H1 (cell line): ENCODE data around the gene CNTNAP1. TPM values are rescaled to one million over a fixed set of nuclear protein-coding genes. Genes with fewer than 3 reads are reported as not detected.
A peak's percentile ranks its signal among the peaks of the same experiment; 100 is the strongest.

ENCODE experiments used
- CTCF ChIA-PET: fragments of 300-600 bp; sonication (Branson Sonifier 250); formaldehyde crosslinking; loops from one replicate; lab custom pipeline; 2021; ENCODE audit not compliant: partially characterized antibody; lab: Charles Lee
- POLR2A ChIA-PET: fragments of 300-600 bp; sonication (Branson Sonifier 250); formaldehyde crosslinking; loops from one replicate; lab custom pipeline; 2021; ENCODE audit warnings: inconsistent platforms; ENCODE audit not compliant: partially characterized antibody; lab: Charles Lee
- DNase-seq, 2 experiments: peaks; one replicate each; pipeline versions ENCODE4 v3.0.0 to v3.0.0-alpha.2; 2010 to 2022; ENCODE audit warnings: low spot score in 2 of 2, low read depth in 1 of 2, mixed read lengths in 1 of 2
- FAIRE-seq: peaks from 2 replicates; lab custom pipeline; 2011; peaks lifted over from hg19 to GRCh38; lab: Jason Lieb, UNC
- H2AFZ ChIP-seq: 2 replicates; pipeline ENCODE4 v1.8.1; 2012; ENCODE audit warnings: low read length, inconsistent platforms
- H2AK5ac ChIP-seq: 2 replicates; pipeline ENCODE4 v1.6.1; 2013; ENCODE audit warnings: low read depth, low read length
- H2BK120ac ChIP-seq: replicated peaks from 2 replicates; pipeline ENCODE3; 2013; ENCODE audit warnings: low read depth, low read length, inconsistent platforms
- H2BK12ac ChIP-seq: 2 replicates; pipeline ENCODE4 v1.6.1; 2013; ENCODE audit warnings: low read depth, low read length
- H2BK15ac ChIP-seq: 2 replicates; pipeline ENCODE4 v1.6.1; 2013; ENCODE audit warnings: low read length
- H2BK20ac ChIP-seq: 2 replicates; pipeline ENCODE4 v1.6.1; 2013; ENCODE audit warnings: low read length
- H2BK5ac ChIP-seq: 2 replicates; pipeline ENCODE4 v1.6.1; 2013; ENCODE audit warnings: low read depth, low read length
- H3K14ac ChIP-seq: 2 replicates; pipeline ENCODE4 v1.6.1; 2013; ENCODE audit warnings: inconsistent platforms; ENCODE audit not compliant: insufficient read length
- H3K18ac ChIP-seq: 2 replicates; pipeline ENCODE4 v1.6.1; 2013; ENCODE audit warnings: low read length; ENCODE audit errors: extremely low read depth
- H3K23ac ChIP-seq: 2 replicates; pipeline ENCODE4 v1.6.1; 2013; ENCODE audit warnings: inconsistent platforms; ENCODE audit not compliant: insufficient read length
- H3K23me2 ChIP-seq: 2 replicates; pipeline ENCODE4 v1.6.1; 2013; ENCODE audit warnings: low read depth, low read length
- H3K27ac ChIP-seq: 2 replicates; pipeline ENCODE4 v1.6.1; 2011; ENCODE audit warnings: low read depth, low read length, inconsistent platforms
- H3K27me3 ChIP-seq, 4 experiments: replicated peaks in 1 of 4; 1 replicate in 1 of 4; 2 replicates in 3 of 4; pipeline versions ENCODE4 v1.6.1 to v1.8.1; 2011 to 2013; ENCODE audit warnings: low read length in 3 of 4, mild to moderate bottlenecking in 3 of 4, inconsistent platforms in 2 of 4, mixed read lengths in 2 of 4, moderate library complexity in 1 of 4; ENCODE audit not compliant: control insufficient read depth in 3 of 4, insufficient read depth in 3 of 4; ENCODE audit errors: extremely low read depth in 1 of 4
- H3K36me3 ChIP-seq, 4 experiments: 2 replicates each; pipeline versions ENCODE4 v1.6.1 to v1.8.1; 2011 to 2013; ENCODE audit warnings: mild to moderate bottlenecking in 4 of 4, low read length in 3 of 4, moderate library complexity in 2 of 4, control low read depth in 1 of 4, inconsistent platforms in 1 of 4; ENCODE audit not compliant: insufficient read depth in 4 of 4, control insufficient read depth in 2 of 4
- H3K4ac ChIP-seq: replicated peaks from 2 replicates; pipeline ENCODE3; 2013; ENCODE audit warnings: low read length, low read depth, mixed read lengths, inconsistent platforms; ENCODE audit not compliant: insufficient read length
- H3K4me1 ChIP-seq, 4 experiments: replicated peaks in 1 of 4; 1 replicate in 1 of 4; 2 replicates in 3 of 4; pipeline versions ENCODE4 v1.6.1 to v1.8.1; 2011 to 2013; ENCODE audit warnings: low read length in 3 of 4, inconsistent platforms in 2 of 4, mixed read lengths in 1 of 4; ENCODE audit not compliant: insufficient read depth in 4 of 4, control insufficient read depth in 3 of 4
- H3K4me2 ChIP-seq, 2 experiments: 2 replicates each; pipeline versions ENCODE4 v1.6.1 to v1.8.1; 2011 to 2013; ENCODE audit warnings: low read depth in 2 of 2, low read length in 2 of 2, control low read depth in 1 of 2, inconsistent platforms in 1 of 2, mild to moderate bottlenecking in 1 of 2; ENCODE audit not compliant: insufficient read depth in 1 of 2
- H3K4me3 ChIP-seq, 4 experiments: fragments of 200-600, 300-600 bp in 1 of 4; sonication (generic), shearing (Covaris generic), sonication (Bioruptor Twin) in 1 of 4; 2 replicates each; pipeline versions ENCODE4 v1.5.1 to v1.8.1; 2011 to 2016; ENCODE audit warnings: low read length in 4 of 4, low read depth in 3 of 4, control low read depth in 2 of 4, inconsistent platforms in 2 of 4, mild to moderate bottlenecking in 2 of 4, mixed read lengths in 1 of 4, moderate library complexity in 1 of 4; ENCODE audit not compliant: insufficient read depth in 2 of 4; ENCODE audit errors: extremely low read depth in 1 of 4
- H3K56ac ChIP-seq: replicated peaks from 2 replicates; pipeline ENCODE3; 2013; ENCODE audit warnings: low read depth, mild to moderate bottlenecking, mixed read lengths, low read length, inconsistent platforms; ENCODE audit not compliant: insufficient read length
- H3K79me1 ChIP-seq: 2 replicates; pipeline ENCODE4 v1.6.1; 2013; ENCODE audit warnings: low read depth, low read length, control low read depth
- H3K79me2 ChIP-seq, 2 experiments: 2 replicates each; pipeline versions ENCODE4 v1.6.1 to v1.8.1; 2012 to 2013; ENCODE audit warnings: low read length in 2 of 2, mild to moderate bottlenecking in 2 of 2, inconsistent platforms in 1 of 2; ENCODE audit not compliant: insufficient read depth in 2 of 2, control insufficient read depth in 1 of 2
- H3K9ac ChIP-seq, 4 experiments: replicated peaks in 1 of 4; 1 replicate in 1 of 4; 2 replicates in 3 of 4; pipeline versions ENCODE4 v1.6.1 to v1.8.1; 2011 to 2013; ENCODE audit warnings: low read depth in 3 of 4, low read length in 3 of 4, control low read depth in 2 of 4, mild to moderate bottlenecking in 2 of 4, moderate library complexity in 2 of 4, inconsistent platforms in 1 of 4; ENCODE audit errors: extremely low read depth in 1 of 4
- H3K9me3 ChIP-seq, 2 experiments: 2 replicates each; pipeline versions ENCODE4 v1.6.1 to v1.8.1; 2012 to 2013; ENCODE audit warnings: mild to moderate bottlenecking in 2 of 2, moderate library complexity in 2 of 2, control low read depth in 1 of 2, inconsistent platforms in 1 of 2, low read depth in 1 of 2, low read length in 1 of 2, mixed read lengths in 1 of 2; ENCODE audit not compliant: insufficient read depth in 2 of 2
- H4K20me1 ChIP-seq, 2 experiments: replicated peaks in 1 of 2; 2 replicates each; pipeline versions ENCODE3 to v1.8.1; 2011 to 2013; ENCODE audit warnings: inconsistent platforms in 2 of 2, low read length in 2 of 2, mild to moderate bottlenecking in 1 of 2; ENCODE audit not compliant: insufficient read depth in 2 of 2, control insufficient read depth in 1 of 2
- H4K5ac ChIP-seq: 2 replicates; pipeline ENCODE4 v1.6.1; 2013; ENCODE audit warnings: low read length, low read depth, mixed read lengths, inconsistent platforms; ENCODE audit not compliant: insufficient read length
- H4K8ac ChIP-seq: 2 replicates; pipeline ENCODE4 v1.8.0; 2013; ENCODE audit warnings: mild to moderate bottlenecking, moderate library complexity, low read length, inconsistent platforms; ENCODE audit not compliant: insufficient read depth; ENCODE audit errors: extremely low read depth
- H4K91ac ChIP-seq: replicated peaks from 2 replicates; pipeline ENCODE3; 2013; ENCODE audit warnings: low read length, mixed read lengths, inconsistent platforms; ENCODE audit not compliant: insufficient read length
- BACH1 ChIP-seq: IDR thresholded peaks from 2 replicates; pipeline ENCODE4 v1.6.1; 2012; ENCODE audit warnings: low read length, improper control_type of control experiment
- EGR1 ChIP-seq: IDR thresholded peaks from 2 replicates; pipeline ENCODE4 v1.6.1; 2011; ENCODE audit warnings: low read depth, low read length, borderline replicate concordance
- EP300 ChIP-seq, 2 experiments: IDR thresholded peaks; 1 replicate in 1 of 2; 2 replicates in 1 of 2; pipeline ENCODE4 v1.6.1; 2011 to 2012; ENCODE audit warnings: low read depth in 2 of 2, low read length in 2 of 2, mild to moderate bottlenecking in 2 of 2, borderline replicate concordance in 1 of 2, inconsistent platforms in 1 of 2, moderate library complexity in 1 of 2
- NRF1 ChIP-seq: IDR thresholded peaks from 2 replicates; pipeline ENCODE4 v1.6.1; 2011; ENCODE audit warnings: mild to moderate bottlenecking, low read depth, low read length, improper control_type of control experiment
- SIN3A ChIP-seq, 2 experiments: IDR thresholded peaks in 1 of 2; conservative IDR thresholded peaks in 1 of 2; 2 replicates each; pipeline ENCODE4 v1.6.1; 2011 to 2012; ENCODE audit warnings: low read length in 2 of 2, improper control_type of control experiment in 1 of 2, low read depth in 1 of 2, mild to moderate bottlenecking in 1 of 2
- SRF ChIP-seq: IDR thresholded peaks from 2 replicates; pipeline ENCODE4 v1.6.1; 2011; ENCODE audit warnings: mild to moderate bottlenecking, low read depth, low read length, moderate library complexity
- WGBS, 2 experiments: shearing (Covaris generic) in 1 of 2; methylation state at CpG; one replicate each; pipeline versions ENCODE4 v1.1.6 to v1.1.7; 2013 to 2015; ENCODE audit warnings: low lambda C conversion rate in 2 of 2, mixed read lengths in 2 of 2, inconsistent platforms in 1 of 2, low coverage in 1 of 2, missing lambda C conversion rate in 1 of 2; ENCODE audit not compliant: insufficient replicate concordance in 2 of 2, insufficient coverage in 1 of 2, insufficient read length in 1 of 2; ENCODE audit errors: extremely low coverage in 1 of 2, missing lambda C conversion rate in 1 of 2; 5-methylcytosine and 5-hydroxymethylcytosine counted together
- long read RNA-seq, 2 experiments: library from RNA in 1 of 2; library from capped mRNA in 1 of 2; stranded (forward); transcript quantifications; one replicate each; pipeline ENCODE4 v2.0.0, GENCODE V29; 2021; ENCODE audit warnings: inconsistent platforms in 1 of 2
- polyA minus RNA-seq, 3 experiments: library from RNA; depleted of rRNA, polyadenylated mRNA; stranded (reverse); fragments of >200 nt; gene quantifications; 1 replicate in 2 of 3; 2 replicates in 1 of 3; pipeline ENCODE4 v1.2.3, GENCODE V29; 2011
- polyA plus RNA-seq, 7 experiments: library from polyadenylated mRNA; depleted of rRNA in 3 of 7; stranded (reverse) in 5 of 7; unstranded in 2 of 7; fragments of >200 nt in 5 of 7; fragments of 200-250 nt in 2 of 7; gene quantifications; 1 replicate in 5 of 7; 2 replicates in 1 of 7; 4 replicates in 1 of 7; pipeline versions ENCODE4 v1.2.1 to v1.2.3, GENCODE V29; 2011 to 2013; ENCODE audit warnings: missing spikeins in 2 of 7, mixed read lengths in 2 of 7
- total RNA-seq: library from RNA; stranded (reverse); fragmentation: NEBNext Ultra II Directional; extraction: Animal tissue kit (Norgen Biotek cat#: 25700); gene quantifications from 2 replicates; pipeline ENCODE4 v1.2.1, GENCODE V29; 2021
- TF ChIP-seq, protein P1 (sequence below): IDR thresholded peaks from 2 replicates; pipeline ENCODE4 v1.6.1; 2011; ENCODE audit warnings: low read depth, mild to moderate bottlenecking, low read length; ENCODE audit not compliant: insufficient read depth

The CNTNAP1 gene
- total RNA-seq (4.7 and 5.2 TPM in 2 replicates), polyA plus RNA-seq (2011; rRNA removed) (10.0 and 13.5 TPM in 2 replicates), polyA minus RNA-seq (2011; rRNA and poly(A)+ RNA removed) (7.6 and 8.9 TPM in 2 replicates)
- polyA plus RNA-seq (2011; cell fraction: cytosol; rRNA removed) = 8.8 TPM
- 44.1 TPM for polyA plus RNA-seq (2011; cell fraction: nucleus; rRNA removed)
- polyA plus RNA-seq (2012, experiment 1 of 2) = 9.1 to 13.8 TPM (median 11.5 TPM) in 4 replicates
- 6.8 TPM for polyA plus RNA-seq (2012, experiment 2 of 2)
- 4.0 TPM for polyA plus RNA-seq (2013, experiment 1 of 2)
- polyA plus RNA-seq (2013, experiment 2 of 2) = 3.4 TPM
- polyA minus RNA-seq (2011; cell fraction: cytosol; rRNA and poly(A)+ RNA removed) = 4.9 TPM
- polyA minus RNA-seq (2011; cell fraction: nucleus; rRNA and poly(A)+ RNA removed) = 8.2 TPM
- long read RNA-seq, experiment 1, partial matches to known transcripts = 5 of 8 reads
- long read RNA-seq, experiment 1, other reads (novel, unspliced or antisense) = 3 of 8 reads
- long read RNA-seq, experiment 2 = 0 reads

- peak within 1 kb of the TSS; percentile 49; the same call in 1 of the 2 replicates for H2BK5ac ChIP-seq
- H3K9me3 ChIP-seq = no peaks in the 10 kb centered on the region
- CTCF ChIA-PET = interaction anchor here (0.6 to 3.4 kb wide), 4 partner anchors 8 to 104 kb away, joined by 3 to 22 read pairs (median 9); partner anchors contain the start of gene PSMC3IP
- H3K27me3 ChIP-seq = peaks cover 0 to 29% (median 22%) of the 10 kb centered on the region in 4 experiments; a peak in 5 of 7 replicates
- no peak within 1 kb of the TSS for H2AK5ac ChIP-seq
- peak within 1 kb of the TSS; percentile 20; the same call in 1 of the 2 replicates for H2AFZ ChIP-seq
- no peak within 1 kb of the TSS; the same call in 1 of the 2 replicates for H4K8ac ChIP-seq
- peak within 1 kb of the TSS; percentile 55 to 71 (median 59) for H3K4me3 ChIP-seq
- H3K27ac ChIP-seq = no peak within 1 kb of the TSS; the same call in 1 of the 2 replicates
- H2BK120ac ChIP-seq = no peak within 1 kb of the TSS
- peak in 1 of 2 experiments; percentile 76 for DNase-seq
- H3K23ac ChIP-seq = no peak within 1 kb of the TSS
- 1 to 83% methylated on average over 1 to 18 of the region's 22 CpGs for WGBS, 2 experiments
- POLR2A ChIA-PET = interaction anchor here (0.8 to 2.4 kb wide), 5 partner anchors 10 to 146 kb away, joined by 3 to 16 read pairs (median 8); partner anchors contain the start of genes NAGLU, RETREG3 and TUBG1
- peak within 1 kb of the TSS; percentile 80 for H3K18ac ChIP-seq
- H4K91ac ChIP-seq = peak within 1 kb of the TSS; percentile 54
- H3K9ac ChIP-seq = peak within 1 kb of the TSS in 3 of 4 experiments; percentile 33 to 38 (median 34); a peak in 4 of 7 replicates
- no peak within 1 kb of the TSS for H2BK15ac ChIP-seq
- H3K79me2 ChIP-seq = no peaks in the 10 kb centered on the region
- peak within 1 kb of the TSS; percentile 60; the same call in 1 of the 2 replicates for H2BK12ac ChIP-seq
- H3K56ac ChIP-seq = no peak within 1 kb of the TSS
- H3K14ac ChIP-seq = no peak within 1 kb of the TSS
- peak within 1 kb of the TSS; percentile 32 for H3K4ac ChIP-seq
- no peak for FAIRE-seq
- H3K36me3 ChIP-seq = peaks cover 0 to 4% (median 0%) of the 10 kb centered on the region in 4 experiments; a peak in 2 of 8 replicates
- peak within 1 kb of the TSS; percentile 86 for H3K4me2 ChIP-seq
- no peaks in the 10 kb centered on the region for H3K79me1 ChIP-seq
- H4K5ac ChIP-seq = no peak within 1 kb of the TSS
- no peak within 1 kb of the TSS for H2BK20ac ChIP-seq
- H3K4me1 ChIP-seq = peaks cover 0 to 28% (median 27%) of the 10 kb centered on the region in 4 experiments; a peak in 6 of 7 replicates
- H4K20me1 ChIP-seq = peaks cover 0 to 5% of the 10 kb centered on the region in 2 experiments
- peaks cover 26% of the 10 kb centered on the region for H3K23me2 ChIP-seq
- TF ChIP-seq BACH1 = peak; percentile 56; the same call in 1 of the 2 replicates
- TF ChIP-seq NRF1 = peak; percentile 56
- peak in 1 of 2 experiments; percentile 45; a peak in 1 of 4 replicates for TF ChIP-seq SIN3A (conservative IDR thresholded peaks at IDR 0.05 in 1 of 2, IDR thresholded peaks at IDR 0.05 in 1 of 2; ENCODE audit: low read depth in 1 of 2, low read length in 2 of 2)
- no peak for TF ChIP-seq SRF
- TF ChIP-seq EP300 (IDR thresholded peaks at IDR 0.05; ENCODE audit: borderline replicate concordance in 1 of 2, low read depth in 2 of 2, low read length in 2 of 2) = no peak
- TF ChIP-seq, protein P1, sequence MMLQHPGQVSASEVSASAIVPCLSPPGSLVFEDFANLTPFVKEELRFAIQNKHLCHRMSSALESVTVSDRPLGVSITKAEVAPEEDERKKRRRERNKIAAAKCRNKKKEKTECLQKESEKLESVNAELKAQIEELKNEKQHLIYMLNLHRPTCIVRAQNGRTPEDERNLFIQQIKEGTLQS = 0 out of 2 replicates have a peak, but pooled peaks have one; percentile 17
- TF ChIP-seq EGR1 = 0 out of 2 replicates have a peak, but pooled peaks have one; percentile 22
These were observed at the start of gene CNTNAP1 for GRCh38 chr17:42681976-42682721. Gene CNTNAP1 (plus strand): TSS chr17:42682531. CDS start chr17:42682830, 299 bp downstream.
